AG10803 (cell line): ENCODE results near the gene LMBRD1.

ENCODE experiments used
- DNase-seq: peaks from one replicate; pipeline ENCODE4 v3.0.0; 2010; ENCODE audit warnings: low read depth
- H3K4me3 ChIP-seq: 2 replicates; pipeline ENCODE4 v1.5.1; 2011; ENCODE audit warnings: mild to moderate bottlenecking, low read length, control low read depth
- CTCF ChIP-seq: conservative IDR thresholded peaks from 2 replicates; pipeline ENCODE4 v1.5.1; 2011; ENCODE audit warnings: mild to moderate bottlenecking, low read length, control low read depth, inconsistent platforms

The LMBRD1 gene

GRCh38 chr6:69624944-69625343 is 171.9 kb downstream of the LMBRD1 start:
- H3K4me3 ChIP-seq = no peak overlapping the region
- DNase-seq = no peak
- no peak for TF ChIP-seq CTCF
